Stimulated activated CD4-positive, alpha-beta T cell treated with anti-CD3 and anti-CD28 coated beads, Interleukin-1b, Interleukin-23, amount 100 ng/mL, for 24 hours (primary cell): Measurements from ENCODE around the gene IZUMO1.
"Not testable (repeated sequence)": the region's sequence is repeated elsewhere in the genome, so short reads cannot be mapped to it uniquely, and the experiment has no call there.

Experiments
- DNase-seq, 4 experiments: peaks; one replicate each; pipeline ENCODE4 v3.0.0-alpha.2; 2020; ENCODE audit warnings: low read depth in 4 of 4, low spot score in 1 of 4

The IZUMO1 gene

DNA sequence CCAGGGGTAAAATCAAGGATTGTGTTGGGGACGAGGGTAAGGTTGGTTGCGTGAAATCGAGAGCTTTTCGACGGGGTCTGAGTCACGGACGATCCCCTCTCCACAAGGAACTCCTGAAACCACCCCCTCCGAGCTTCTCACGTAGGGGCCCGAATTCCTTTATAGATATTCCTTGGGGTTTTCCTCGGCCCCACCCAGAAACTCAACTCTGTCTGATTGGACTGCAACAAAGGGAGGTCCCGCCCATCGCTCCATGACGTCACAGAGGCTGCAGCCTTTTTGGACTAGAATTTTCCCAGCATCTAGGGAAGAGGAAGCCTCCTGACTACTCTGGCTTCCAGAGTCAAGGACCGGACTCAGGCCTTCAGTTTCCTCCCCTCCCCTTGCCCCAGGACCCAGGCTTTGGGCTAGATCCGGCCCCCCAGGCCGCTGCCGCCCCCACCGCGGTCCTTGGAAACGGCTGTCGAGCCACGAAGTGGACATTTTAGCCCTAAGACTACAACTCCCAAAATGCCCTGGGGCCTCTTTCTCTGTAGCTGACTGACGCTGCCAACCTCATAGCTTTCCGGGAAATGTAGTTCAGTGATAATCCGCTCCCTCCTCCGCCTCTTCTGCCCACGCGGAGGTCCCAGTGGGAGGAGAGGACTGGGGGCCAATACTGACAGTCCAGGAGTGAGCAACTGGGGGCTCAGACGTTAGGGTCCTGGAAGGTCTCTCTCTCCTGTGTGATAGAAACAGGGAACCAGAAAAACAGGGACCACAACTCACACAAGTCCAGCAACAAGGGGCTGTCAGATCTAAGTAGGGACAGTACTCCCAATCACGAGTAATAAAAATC lies at the start of gene IZUMO1:
Gene IZUMO1, minus strand, starts transcription at position 172 of the 838 bp plus-strand sequence. CDS start 1,050 bp downstream, outside the sequence.
- DNase-seq = peak in 2 of 4 experiments; percentile 28 to 41

DNA sequence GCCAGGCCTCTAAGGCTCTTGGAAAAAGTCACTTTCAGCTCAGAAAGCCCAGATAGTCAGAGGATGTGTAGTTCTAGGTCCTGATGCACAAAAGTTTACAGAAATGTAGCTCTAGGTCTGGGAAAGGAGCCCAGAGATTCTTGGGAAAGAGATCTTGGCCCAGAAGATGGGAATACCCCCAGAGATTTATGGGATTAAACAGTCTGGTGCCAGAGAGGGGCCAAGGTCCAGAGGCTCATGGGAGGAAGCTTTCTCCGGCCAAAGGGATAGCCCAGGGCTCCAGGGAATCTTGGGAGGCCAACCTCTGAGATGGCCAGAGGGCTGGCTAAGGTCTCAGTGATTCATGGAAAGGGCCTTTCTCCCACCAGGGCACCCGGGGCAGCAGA lies 49.0 kb upstream of the IZUMO1 start:
- DNase-seq = no peak

DNA sequence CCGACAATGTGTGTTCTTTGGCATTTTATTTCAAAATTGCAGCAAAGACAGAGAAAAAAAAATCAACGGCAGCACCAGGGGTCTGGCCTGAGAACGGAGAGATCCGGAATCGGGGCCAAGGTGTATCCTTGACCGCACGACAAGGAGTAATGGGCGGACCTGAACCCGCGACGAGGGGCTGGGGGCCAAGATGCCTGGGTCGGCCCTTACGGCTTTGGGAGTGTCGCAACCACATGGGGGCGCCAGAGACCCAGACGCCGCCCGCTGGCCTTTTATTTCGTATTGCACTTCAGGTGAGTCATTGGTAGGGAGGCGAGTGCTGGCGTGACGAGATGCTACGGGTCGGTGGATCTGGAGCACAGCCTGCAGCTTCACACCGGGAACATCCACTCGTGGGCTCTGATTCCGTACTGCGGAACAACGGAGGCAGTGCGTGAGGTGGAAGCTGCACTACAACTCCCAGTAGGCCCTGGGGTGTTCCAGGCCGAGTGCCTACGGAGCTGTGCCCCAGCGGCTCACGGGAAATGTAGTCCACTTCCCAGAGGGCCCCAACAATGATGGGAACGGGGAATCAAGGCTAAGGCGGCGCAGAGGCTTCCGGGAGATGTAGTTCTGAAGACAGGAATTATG lies 48.5 kb upstream of the IZUMO1 start:
- peak; percentile 59 to 74 (median 68) for DNase-seq

DNA sequence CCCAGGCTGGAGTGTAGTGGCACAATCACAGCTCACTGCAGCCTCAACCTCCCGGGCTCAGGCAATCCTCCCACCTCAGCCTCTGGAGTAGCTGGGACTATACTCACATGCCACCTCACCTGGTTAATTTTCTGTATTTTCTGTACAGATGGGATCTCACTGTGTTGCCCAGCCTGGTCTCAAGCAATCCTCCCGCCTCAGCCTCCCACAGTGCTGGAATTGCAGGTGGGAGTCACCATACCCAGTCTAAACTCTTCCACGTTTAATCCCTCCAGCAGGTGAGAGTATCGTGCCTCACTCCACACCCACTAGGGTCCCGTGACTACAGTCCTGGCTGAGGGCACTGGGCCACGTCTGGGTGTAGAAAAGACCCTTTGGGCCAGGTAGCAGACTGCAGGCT lies 47.6 kb upstream of the IZUMO1 start:
- no peak for DNase-seq

DNA sequence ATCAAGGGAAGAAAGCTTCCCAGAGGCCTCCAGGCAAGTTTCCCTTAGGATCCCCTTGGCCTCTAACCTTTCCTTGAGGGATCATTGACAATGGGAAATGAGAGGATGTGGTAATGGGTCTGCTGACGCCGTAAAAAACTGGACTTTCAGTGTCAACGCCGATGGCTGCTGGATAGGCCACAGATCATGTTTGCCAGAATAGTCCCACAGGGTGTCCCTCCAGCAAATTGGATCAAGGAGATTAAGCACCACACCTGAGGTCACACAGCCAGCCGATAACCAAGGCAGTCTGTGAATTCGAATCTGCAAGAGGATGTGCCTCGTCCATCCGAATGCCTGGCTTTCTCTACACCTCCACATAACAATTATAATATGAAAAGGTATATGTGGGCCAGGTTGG lies 46.6 kb upstream of the IZUMO1 start:
- DNase-seq = no peak

DNA sequence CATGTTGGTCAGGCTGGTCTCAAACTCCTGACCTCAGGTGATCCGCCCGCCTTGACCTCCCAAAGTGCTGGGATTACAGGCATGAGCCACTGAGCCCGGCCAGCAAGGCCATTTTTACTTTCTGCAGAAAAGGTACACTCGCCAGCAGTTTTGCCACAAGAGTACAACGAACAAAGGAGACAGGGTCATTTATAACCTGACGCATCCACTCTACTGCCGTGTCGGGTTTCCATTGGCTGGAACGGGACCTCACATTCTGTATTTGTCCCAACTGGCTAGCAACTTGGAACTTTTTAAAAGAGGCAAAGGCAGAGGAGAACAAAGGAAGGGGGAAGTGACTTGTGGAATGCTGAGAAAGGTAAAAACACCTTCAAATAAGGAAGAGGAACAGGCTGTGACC lies 40.6 kb upstream of the IZUMO1 start:
- not testable (repeated sequence) for DNase-seq

DNA sequence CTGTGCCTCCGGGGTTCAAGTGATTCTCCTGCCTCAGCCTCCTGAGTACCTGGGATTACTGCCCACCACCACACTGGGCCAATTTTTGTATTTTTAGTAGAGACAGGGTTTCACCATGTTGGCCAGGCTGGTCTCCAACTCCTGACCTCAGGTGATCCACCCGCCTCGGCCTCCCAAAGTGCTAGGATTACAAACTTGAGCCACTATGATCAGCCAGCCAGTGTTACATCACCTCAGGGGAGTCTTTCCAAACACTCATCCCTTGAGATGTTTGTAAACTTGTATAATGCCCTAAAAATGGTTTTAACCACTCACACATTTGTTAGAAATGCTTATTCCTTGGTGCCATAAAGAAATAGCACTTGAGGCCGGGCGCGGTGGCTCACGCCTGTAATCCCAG lies 39.7 kb upstream of the IZUMO1 start:
- not testable (repeated sequence) for DNase-seq

DNA sequence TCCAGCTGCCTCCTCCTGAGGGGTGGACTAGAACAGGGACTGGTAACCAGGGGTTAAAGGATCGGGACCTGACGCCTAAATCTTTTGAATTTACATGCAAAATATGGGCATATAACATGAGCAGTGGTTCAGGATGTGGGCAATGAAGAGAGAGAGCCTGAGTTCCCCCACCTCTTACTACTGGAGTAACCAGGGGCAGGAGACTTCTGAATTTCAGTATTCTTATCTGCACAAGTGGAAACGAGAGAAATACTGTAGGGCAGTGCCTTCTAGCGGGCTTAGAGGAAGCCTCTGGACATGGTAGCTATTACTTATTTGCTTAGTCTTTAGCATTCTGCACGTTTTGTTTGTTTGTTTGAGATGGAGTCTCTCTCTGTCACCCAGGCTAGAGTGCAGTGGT lies 37.8 kb upstream of the IZUMO1 start:
- DNase-seq = no peak

DNA sequence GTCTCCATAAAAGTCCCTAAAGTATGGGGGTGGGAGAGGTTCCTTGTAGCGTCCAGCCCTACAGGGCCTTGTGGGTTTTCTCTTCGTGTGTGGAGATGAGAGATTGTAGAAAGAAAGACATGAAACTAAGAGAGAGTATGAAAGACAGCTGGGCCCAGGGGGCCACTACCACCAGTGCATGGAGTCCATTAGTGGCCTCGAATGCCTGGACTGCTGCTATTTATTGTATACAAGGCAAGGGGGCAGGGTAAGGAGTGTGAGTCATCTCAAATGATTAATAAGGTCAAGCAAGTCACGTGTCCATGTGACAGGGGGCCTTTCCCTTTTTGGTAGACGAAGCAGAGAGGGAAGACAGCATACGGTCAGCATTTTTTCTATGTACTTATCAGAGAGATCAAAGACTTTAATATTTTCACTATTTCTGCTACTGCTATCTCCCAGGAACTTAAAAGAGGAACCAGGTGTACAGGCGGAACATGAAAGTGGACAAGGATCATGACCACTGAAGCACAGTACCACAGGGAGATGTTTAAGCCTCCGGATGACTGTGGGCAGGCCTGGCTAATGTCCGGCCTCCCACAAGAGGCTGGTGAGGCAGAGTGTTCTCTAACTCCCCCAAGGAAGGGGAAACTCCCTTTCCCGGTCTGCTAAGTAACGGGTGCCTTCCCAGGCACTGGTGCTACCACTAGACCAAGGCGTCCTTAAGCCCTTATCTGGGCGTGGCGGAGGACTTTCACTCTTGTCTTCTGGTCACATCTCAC lies 34.1 kb upstream of the IZUMO1 start:
- no peak for DNase-seq

DNA sequence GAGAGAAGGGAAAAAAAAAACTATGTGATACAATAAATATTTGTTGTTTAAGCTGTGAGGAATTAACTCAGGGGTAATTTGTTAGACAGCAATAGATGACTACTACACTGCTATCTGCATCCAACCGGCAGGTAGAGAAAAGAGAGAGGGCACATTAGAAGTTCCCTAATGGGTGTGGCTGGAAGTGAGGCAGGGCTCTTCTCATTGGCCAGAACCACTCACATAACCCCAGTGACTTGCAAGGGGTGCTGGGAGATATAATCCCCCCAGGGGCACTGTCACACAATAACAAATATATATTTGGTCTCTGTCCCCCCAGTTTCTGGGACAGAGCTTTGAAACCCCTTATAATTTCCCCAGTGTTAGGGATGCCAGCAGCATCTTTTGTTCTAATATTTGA lies 32.9 kb upstream of the IZUMO1 start:
- DNase-seq = no peak

DNA sequence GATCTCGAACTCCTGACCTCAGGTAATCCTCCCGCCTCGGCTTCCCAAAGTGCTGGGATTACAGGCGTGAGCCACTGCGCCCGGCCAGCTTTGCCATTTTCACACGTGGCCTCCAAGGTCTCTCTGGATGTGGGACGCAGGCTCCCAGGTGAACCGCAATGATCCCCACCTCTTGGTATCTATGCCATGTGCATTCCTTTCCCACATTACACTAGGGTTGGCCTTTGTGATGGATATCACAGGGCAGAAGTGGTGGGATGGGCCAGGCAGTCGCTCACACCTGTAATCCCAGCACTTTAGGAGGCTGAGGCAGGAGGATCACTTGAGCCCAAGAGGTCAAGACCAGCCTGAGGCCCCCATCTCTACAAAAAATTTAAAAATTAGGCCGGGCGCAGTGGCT lies 31.0 kb upstream of the IZUMO1 start:
- no peak for DNase-seq

DNA sequence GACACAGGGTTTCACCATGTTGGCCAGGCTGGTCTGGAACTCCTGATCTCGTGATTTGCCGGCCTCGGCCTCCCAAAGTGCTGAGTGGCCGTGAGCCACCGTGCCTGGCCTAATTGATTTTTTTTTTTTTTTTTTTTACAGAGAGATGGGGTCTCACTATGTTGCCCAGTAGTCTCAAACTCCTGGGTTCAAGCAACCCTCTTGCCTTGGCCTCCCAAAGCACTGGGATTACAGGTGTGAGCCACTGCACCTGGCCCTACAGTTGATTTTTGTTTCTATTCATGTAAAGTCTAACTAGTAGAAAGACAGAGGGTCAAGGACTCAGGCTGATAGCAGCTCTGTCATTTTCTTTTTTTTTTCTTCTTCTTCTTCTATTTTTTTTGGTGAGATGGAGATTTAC lies 30.4 kb upstream of the IZUMO1 start:
- no peak for DNase-seq

DNA sequence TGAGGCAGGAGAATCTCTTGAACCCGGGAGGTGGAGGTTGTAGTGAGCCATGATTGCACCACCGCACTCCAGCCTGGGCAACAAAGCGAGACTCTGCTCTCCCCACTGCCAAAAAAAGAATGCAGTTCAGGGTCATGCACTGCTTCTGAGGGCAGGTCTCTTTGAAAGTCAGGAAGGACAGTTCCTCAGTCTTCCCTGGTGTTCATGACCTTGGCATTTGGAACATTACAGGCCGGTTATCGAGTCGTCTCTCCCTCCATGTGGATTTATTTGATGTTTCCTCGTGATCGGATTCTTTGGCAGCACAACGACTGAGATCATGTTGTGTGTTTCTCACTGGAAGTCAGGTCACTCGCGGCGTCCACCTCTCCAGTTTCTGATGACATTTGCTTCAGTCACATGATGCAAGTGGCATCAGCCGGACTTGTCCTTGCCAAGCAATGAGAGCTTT lies 25.8 kb upstream of the IZUMO1 start:
- DNase-seq = no peak

DNA sequence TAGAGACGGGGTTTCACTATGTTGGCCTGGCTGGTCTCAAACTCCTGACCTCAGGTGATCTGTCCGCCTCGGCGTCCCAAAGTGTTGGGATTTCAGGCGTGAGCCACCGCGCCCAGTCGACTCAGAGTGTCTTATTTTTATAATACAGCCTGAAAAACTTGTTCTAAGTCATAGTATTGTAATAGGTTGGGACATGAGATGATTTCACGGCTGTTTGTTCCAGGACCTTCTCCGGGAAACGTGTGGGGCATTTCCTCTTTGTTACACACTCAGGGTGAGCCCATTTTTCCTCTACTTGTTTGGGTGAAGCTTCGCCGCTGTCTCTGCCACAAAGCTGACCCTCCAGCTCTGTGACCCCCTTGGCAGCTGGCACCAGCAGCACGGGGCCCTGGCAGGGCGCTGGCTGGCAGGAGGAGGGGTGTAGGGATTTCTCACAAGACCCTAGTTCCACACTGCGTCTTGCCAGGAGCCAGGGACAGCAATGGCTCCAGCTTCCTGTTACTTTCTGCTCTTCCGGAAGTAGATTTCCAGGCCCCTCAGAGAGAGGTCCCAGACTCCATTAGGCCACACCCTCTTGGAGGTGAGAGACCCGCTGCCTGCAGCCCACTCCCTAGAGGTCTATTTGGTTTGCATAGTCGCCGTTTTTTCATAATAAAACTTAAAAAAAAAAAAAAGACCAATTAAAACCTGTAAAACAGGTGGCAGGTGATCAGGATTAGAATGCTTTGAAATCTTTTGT lies 24.2 kb upstream of the IZUMO1 start:
- DNase-seq = no peak

DNA sequence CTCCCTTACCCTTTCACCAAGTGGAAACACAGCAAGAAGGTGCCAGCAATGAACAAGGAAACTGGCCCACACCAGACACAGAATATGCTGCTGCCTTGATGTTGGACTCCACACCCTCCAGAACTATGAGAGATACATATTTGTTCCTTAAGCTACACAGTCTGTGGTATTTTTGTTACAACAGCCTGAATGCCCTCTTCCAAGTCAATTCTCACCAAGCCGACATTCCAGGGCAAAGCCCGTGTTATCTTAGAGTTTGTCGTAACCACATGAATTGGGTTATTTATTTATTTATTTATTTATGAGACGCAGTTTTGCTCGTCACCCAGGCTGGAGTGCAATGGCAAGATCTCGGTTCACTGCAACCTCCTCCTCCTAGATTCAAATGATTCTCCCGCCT lies 23.6 kb upstream of the IZUMO1 start:
- DNase-seq = no peak

DNA sequence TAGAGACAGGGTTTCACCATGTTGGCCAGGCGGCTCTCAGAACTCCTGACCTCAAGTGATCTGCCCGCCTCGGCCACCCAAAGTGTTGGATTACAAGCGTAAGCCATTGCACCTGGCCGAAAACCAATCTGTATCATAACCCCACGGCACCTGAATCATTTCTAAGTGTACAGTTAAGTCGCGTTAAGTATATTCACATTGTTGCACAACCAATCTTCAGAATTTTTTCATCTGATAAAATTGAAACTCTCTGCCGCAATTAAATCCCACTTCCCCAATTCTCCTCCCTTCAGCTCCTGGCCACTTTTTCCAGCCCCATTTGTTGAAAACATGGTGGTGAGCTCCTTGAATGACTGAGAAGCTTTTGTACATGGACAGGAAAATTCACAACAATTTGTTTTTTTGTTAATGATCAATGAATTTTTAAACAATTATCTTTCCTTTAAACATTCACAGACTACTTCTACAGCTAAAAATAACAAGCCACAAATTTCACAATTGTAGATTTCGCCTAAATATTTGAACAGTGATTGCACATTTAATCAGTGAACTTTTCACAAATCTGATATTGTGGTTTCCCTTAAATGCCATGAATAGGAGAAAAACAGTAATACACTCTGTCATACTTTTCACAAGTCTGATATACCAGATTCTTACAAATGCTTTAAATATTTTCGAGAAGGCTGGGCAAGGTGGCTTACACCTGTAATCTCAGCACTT lies 22.4 kb upstream of the IZUMO1 start:
- no peak for DNase-seq

DNA sequence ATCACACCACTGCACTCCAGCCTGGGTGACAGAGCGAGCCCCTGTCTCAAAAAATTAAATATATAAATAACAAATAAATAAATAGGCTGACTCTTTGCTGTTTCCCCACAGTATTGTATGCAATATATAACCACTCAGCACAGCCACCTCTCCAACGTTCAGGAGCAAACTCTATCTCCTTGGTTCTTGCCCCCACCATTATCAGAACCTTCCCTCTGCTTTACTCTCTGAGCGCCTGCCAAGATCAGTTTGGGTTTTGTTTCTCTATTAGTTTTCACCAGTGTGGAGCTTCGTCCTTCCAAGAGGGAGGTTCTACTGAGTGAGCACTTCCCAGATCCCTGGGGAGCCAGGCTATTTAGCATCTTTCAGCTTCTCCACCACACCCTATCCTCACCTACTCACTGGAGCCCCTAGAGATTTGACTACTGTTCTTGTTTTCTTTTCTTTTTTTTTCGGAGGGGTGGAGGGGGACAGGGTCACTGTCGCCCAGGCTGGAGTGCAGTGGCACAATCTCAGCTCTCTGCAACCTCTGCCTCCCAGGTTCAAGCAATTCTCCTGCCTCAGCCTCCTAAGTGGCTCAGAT lies 21.6 kb upstream of the IZUMO1 start:
- not testable (repeated sequence) for DNase-seq

DNA sequence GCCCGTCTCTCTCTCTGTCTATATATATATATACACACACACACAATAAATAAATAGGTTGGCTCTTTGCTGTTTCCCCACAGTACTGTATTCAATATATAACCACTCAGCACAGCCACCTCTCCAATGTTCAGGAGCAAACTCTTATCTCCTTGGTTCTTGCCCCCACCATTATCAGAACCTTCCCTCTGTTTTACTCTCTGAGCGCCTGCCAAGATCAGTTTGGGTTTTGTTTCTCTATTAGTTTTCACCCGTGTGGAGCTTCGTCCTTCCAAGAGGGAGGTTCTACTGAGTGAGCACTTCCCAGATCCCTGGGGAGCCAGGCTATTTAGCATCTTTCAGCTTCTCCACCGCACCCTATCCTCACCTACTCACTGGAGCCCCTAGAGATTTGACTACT lies 19.1 kb upstream of the IZUMO1 start:
- DNase-seq = not testable (repeated sequence)

DNA sequence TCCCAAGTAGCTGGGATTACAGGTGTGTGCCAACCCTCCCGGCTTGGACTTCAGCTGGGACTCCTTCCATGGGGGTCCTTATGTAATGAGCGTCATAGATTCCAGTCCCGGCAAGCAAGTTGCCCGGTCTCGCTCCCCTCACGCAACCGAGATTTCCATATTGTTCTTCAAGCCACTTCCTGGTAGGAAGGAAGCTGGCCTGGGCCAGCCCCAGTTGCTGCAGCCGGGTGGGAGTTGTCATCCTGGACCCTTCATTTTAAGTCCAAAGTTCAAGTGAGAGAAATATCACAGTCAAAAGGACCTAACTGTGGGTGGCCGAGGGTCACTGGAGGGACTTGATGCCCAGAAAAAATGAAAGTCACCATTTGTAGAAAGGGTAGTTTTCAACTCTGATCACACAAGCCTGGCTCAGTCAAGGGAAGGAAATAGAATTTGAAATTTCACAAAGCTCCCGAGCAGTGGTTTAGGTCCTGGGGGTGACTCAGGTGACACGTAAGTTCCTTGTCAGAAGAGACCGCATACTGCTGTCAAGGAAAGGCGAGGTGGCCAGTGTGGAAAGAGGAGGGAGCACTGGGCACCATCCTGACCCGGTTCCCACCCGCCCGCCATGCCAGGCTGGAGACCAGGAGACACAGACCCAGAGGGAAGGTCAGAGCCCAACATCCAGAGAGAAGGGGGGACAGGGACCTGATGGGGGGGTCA lies 13.9 kb upstream of the IZUMO1 start:
- DNase-seq = no peak

DNA sequence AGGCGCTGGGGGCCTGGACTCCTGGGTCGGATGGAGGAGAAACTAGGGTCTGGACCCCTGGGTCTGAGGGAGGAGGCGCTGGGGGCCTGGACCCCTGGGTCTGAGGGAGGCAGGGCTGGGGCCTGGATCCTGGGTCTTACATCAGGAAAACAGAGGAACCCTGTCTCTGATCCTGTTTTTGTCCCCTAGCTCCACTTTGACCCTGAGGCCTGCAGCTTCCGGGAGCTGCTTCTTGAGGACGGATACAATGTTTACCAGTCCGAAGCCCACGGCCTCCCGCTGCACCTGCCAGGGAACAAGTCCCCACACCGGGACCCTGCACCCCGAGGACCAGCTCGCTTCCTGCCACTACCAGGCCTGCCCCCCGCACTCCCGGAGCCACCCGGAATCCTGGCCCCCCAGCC lies 11.0 kb upstream of the IZUMO1 start:
- no peak for DNase-seq
